Measurements from ENCODE around the gene ALDH1L1.

Gene ALDH1L1

DNA sequence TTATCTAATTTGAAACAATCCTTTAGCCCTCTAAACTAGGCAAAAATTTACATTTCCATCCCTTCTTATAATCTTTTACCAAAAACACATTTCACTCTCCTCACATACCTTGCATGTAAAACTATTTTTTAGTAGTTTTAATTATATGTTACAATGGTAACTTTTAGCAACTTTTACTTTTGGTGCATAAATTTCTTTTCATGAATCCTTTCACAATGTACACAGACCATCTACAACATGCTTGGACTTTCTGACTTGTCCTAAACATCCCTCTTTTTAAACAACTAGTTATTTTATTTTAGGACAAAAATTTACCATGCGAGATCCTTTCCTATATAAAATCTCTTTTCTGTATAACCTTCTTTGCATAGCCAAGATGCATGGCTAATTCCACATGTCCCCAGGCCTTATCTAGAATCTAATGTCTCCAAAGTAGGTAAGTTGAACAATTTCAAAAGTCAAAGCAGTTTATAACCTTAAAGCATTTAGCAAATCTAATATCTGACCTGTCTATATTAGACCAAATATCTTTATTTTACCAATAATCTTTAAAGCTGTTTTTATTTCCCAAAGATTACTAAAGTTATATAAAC, 14.4 kb upstream of the ALDH1L1 start:
- no peak for DNase-seq (ENCODE audit: low spot score)

DNA sequence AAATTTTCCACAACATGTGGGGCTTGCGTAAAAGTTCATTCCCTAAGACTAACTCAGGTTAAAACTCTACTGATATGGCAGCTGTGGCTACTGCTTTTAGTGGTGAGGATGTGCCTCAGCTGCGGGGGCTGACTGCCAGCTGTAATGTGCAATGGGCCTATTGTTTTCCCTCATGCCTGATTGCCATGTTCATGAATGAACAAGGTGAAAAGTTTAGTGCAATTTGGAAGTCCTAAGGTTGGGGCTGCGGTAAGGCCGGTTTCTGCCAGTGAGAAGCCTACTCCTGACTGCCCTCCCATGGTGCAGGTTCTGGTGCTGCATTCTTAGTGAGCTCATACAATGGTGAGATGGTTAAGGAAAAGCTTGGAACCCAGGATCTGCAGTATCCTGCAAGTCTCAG, 10.9 kb upstream of the ALDH1L1 start:
- no peak for DNase-seq (ENCODE audit: low spot score)

DNA sequence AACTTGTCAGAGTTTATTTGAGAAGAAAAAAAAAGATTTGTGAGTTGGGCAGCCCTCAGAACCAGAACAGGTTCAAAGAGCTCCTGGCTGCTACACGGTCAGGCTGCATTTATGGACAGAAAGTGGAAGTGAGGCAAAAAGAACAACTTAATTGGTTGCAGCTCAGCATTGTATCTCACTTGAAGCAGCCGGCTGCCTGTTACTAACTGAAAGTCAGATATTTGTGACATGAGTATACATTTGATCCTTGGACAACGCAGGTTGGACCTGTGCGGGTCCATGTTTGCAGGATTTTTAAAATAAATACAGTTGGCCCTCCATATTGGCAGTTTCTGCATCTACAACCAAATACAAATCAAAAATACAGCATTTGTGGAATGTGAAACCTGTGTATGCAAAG, 7.5 kb upstream of the ALDH1L1 start:
- DNase-seq (ENCODE audit: low spot score) = no peak

DNA sequence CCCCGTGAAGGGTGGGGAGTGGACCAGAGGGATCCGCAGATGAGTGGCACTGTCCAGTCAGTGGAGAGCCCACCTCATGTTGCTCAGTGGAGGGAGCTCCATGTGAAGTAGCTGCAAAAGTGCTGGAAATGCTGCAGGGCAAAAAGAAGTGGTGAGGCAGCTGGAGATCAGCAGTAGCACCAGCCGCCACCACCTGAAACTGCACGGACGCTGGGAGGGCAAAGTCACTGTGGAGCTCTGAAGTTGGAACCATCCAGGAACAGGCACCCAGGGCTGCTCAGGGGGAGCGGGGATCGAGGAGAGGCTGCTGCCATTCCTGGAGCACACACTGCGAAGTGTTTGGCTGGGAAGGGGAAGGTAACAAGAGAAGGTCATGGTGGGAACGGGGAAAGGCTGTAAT, 6.4 kb upstream of the ALDH1L1 start:
- DNase-seq (ENCODE audit: low spot score) = no peak

DNA sequence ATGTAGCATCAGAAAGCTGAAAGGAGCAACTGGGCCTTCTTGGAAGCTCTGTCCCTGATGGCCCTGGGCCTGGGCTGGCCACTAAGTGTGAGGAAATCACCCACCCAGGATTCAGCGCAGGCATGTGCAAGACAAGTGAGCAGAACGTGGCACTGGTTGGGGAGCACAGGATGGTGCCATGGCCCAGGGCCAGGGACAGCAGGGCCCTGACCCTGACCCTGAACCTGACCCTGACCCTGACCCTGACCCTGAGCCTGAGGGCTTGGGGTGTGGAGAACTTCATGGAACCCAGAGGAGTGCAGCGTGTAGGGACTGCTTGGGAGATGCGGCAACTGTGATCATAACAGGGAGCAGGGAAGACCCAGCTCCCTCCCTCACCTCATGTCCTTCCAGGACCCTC, 5.9 kb upstream of the ALDH1L1 start:
- DNase-seq (ENCODE audit: low spot score) = no peak

DNA sequence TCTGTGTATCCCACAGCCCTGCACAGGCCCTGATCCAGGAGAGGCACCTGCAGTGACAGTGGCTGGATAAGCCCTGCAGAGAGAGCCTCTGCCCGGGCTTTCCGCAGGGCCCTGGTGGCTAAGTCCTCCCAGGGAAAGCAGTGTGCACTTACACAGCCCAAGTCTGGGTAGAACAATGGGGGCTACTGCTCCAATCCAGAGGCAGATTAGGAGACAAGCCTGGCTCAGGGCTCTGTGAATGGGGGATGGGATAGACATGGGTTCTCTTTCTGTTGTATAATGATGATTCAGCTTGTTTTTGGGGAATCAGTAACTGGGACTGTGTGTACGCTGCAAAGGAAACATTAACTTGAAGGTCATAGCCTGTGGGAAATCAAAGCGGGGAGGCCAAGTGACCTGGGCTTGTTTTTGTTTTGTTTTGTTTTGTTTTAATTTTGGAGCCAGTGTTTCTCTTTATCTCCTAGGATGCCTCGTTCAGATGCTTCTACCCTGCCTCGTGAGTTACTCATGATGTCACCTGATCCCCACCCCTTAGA, 4.1 kb upstream of the ALDH1L1 start:
- DNase-seq (ENCODE audit: low spot score) = no peak

DNA sequence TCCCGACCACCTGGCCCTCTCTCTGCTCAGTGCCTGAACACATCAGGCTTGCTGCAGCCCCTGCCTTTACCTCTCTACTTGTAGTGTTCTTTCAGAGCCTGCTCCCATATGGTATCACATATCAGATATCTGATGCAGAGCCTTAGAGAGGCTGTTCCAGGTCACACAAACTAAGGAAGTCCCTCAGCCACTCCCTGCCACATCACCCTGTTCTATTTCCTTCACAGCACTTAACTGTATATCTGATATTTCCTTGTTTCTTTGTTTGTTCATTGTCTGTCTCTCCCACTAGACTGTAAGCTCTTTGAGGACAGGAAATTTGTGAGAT, 976 bp upstream of the ALDH1L1 start:
- no peak for DNase-seq (ENCODE audit: low spot score)

DNA sequence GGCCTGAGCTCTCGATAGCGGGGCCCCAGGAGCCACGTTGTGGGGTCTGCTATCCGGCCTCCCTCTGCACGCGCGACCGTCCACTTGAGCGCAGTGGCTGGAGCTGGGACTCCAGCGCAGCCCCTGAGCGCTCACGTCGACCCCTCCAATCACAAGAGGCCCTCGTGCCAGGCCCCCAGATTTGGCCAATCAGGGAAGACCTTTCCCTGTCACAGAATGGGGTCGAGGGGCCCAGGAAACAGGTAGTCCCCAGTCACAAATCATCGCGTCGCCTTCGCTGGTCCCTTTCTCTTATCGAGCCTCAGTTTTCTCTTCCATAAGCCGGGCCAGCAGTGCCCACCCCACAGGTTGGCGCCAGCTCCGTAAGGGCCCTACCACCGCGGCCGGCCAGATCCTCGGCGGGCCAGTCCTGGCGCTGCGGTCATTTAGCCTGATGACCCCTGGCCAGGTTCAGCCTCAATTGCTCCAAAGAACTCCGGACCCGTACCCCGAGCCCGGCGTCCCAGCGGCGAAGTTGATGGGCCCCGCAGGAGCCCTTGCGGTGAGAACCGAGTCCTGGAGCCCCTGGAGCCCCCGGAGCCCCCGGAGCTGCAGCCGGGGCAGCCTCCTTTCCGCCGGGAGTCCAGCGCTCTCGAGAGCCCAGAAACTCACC, 435 bp downstream of the ALDH1L1 start:
- no peak for DNase-seq (ENCODE audit: low spot score)

DNA sequence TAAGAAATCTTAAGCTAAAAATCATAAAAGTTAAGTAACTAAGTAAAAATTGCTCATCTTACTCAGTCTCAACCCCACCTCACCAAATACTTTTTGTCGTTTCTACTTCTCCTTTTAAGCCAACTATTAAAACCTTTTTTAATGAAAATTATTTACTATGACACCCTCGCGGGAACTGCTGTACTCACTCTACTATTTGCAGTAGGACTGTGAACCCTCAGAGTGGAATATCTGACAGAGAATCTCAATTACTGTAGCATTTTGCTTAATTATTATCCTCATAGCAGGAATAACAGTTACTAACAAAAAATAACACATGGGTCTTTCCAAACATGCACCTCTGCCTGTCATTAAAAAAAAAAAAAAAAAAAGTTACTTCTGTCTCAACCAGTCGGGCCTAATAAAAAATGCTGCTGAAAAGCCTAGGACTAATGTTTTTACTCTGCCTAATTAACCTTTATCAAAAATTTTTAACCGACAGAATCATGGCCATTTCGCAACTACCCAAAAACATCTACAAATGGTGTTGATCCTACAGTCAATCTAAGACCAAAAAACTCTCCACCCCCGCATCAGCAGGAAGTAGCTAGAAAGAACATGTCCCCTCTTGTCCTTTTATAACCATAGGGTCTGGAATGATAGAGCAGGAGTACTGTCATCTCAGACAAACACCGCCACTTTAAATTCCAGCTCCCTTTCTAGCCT, 10.2 kb downstream of the ALDH1L1 start:
- DNase-seq (ENCODE audit: low spot score) = no peak

DNA sequence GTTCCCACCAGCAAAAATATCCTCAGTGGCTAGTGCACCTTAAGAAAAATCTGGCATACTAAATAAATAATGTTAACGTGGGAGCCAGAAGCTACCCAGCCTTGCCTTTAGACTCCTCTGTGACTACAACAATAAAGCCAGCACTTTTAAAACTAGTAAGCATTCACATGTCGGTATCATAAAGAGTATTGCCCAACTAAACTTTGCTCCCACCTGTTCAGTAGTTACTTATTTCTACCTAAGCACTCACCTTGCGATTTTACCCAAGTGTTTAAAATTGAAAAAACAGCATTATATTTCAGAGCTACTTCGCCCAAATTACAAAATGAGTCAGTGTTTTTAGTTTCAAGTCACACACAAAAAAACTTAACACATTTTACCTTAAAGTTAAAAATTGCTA, 12.8 kb downstream of the ALDH1L1 start:
- DNase-seq (ENCODE audit: low spot score) = no peak

DNA sequence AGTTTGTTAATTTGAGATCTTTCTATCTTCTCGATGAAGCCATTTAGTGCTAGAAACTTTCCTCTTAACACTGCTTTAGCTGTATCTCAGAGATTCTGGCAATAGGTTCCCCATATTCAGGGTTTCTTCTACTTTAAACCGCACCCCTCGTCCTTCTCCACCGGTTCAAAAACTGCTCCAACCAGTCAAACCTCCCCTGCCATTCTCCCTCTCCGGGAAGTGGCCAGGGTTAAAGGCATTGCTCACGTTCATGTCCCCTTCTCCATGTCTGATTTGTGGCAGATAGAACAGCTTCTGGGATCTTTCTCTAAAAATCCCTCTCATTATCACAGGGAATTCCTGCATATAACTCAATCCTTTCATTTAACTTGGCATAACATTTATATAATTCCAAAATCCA, 14.4 kb downstream of the ALDH1L1 start:
- DNase-seq (ENCODE audit: low spot score) = no peak

DNA sequence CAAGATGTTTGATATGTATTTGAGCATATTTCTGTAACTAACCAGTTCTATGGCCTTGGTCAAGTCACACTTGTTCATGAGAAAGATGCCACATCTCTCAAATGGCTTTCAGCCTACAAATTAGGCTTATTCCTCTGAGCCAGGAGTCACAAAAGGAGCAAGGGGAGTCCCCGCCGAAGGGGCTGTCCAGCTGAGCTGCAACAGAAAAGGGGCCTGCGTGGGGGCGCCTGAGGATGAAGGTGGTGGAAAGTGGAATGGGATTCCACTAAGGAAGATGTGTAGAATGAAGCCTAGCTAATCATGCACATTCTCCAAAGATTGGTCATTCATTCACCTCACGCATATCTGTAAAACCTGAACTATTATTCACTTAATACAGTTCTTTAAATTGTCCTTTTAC, 19.1 kb downstream of the ALDH1L1 start:
- DNase-seq (ENCODE audit: low spot score) = no peak

DNA sequence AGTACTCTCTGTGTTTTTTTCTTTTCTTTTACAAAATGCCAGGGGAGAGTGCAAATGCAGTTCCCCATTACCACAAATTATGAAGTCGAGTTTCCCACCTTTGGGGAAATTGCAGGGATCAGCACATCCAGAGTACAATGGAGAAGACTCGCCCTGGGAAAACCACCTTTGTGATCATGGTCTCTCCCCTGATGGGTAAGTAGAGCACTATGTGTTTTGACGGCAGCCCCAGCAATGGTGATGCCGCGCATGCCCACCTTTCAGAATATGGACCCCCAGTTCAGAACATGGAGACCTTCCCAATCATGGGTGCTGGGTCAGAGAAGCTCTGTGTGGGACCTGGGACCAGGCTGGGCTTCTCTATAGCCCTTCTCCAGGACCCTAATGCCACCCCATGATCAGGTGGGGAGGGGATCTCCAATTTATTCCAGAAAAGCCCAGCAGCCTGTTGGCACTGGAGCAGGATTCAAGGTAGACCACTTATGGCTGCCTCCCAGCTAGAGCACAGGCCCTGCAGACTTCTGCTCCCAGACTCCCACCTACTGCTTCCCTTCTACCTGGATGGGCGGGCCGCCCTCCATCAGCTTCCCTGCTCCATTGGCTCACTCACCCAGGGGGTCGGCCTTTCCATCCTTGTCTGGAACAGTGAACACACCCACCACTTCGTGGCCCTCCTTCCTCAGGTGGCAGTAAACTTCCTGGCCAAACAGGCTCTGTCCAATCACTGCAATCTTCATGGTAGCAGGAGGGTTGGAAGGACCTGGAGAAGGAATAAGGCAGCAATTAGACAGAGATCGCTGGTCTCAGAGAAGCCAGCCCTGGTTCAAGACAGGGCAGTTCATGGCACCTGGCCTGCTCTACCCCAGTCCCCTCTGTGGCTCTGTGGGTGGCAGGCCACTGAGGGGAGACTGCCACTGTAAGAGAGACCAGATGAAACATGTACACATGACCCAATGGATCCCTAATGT, 19.9 kb downstream of the ALDH1L1 start:
- DNase-seq (ENCODE audit: low spot score) = no peak

DNA sequence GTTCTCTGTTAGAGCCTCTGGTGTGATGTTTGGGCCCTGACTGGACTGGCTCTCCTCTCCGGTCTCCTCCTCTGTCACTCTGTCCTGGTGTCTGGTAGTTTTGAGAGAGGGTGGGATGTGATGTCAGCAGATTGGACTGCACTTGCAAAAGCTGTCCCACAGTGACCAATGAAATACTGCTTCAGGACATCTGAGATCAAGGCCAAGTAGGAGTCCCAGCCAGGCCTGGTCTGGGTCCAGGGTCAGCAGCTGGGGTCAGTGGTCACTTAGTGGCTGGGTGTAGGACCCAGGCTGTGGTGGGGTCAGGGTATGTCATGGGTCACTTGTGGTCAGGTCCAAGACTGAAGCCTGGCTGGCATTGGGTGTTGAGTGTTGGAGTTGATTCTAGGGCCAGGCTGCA, 20.9 kb downstream of the ALDH1L1 start:
- DNase-seq (ENCODE audit: low spot score) = no peak

DNA sequence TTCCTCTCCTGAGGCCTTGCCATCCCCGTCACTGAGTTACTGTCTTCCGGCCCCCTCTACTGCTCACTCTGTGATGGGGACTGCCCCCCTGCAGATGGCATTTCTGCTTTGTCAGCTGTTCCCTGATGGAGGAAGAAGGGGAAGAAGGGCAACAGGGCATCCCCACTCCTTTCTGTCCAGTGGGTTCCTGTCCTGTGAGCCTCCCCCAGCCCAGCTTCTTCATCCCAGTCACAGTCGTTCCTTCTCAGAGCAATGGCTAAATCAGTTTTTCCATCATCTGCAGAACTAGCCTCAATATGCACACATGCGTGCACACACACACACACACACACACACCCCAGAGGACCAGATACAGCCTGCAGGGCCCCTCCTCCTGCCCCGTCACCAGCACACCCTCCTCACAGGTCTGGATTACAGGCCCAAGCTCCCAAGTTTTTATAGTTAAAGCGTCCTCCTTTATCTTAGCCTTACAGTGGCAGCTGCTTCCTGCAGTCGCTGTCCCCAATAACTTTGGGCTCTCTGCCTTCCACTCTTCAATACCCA, 21.4 kb downstream of the ALDH1L1 start:
- no peak for DNase-seq (ENCODE audit: low spot score)

DNA sequence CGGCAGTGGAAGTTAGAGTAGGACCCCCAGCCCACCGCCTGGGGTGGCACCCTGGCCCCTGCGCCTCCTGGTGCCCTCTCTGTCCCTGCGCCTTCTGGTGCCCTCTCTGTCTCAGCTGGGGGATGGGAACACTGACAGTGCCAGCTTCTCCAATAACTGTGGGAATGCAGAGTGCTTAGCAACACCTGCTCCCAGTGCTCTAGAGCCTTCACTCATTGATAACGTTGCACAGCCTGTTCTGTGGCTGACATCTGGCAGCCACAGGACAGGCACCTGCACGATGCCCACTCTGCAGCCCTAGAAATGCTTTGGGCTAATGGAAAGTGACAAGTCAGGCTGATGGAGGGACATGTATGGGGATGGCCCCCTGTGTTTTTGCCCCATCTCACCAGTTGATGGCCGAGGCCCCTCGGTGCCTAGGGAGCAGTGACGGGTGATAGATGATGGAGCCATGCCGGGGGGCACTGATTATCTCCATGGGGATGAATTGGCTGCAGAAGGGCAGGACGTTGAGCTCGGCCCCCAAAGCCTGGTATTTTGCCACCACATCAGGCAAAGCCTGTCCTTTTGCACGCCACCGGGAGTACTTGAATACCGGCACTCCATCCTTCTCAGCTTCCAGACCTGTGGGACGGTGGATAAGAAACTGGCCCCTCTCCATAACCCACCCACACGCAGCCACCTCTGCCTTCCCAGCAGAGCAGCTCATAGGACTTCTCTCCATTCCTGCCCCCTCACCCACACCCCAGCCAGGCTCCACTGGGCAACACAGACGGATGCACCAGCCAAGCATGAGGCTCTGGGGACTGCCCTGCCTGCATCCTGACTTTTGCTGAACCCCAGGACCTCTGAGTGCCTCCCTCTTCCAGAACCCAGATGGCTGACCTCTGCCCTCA, 22.1 kb downstream of the ALDH1L1 start:
- DNase-seq (ENCODE audit: low spot score) = no peak

DNA sequence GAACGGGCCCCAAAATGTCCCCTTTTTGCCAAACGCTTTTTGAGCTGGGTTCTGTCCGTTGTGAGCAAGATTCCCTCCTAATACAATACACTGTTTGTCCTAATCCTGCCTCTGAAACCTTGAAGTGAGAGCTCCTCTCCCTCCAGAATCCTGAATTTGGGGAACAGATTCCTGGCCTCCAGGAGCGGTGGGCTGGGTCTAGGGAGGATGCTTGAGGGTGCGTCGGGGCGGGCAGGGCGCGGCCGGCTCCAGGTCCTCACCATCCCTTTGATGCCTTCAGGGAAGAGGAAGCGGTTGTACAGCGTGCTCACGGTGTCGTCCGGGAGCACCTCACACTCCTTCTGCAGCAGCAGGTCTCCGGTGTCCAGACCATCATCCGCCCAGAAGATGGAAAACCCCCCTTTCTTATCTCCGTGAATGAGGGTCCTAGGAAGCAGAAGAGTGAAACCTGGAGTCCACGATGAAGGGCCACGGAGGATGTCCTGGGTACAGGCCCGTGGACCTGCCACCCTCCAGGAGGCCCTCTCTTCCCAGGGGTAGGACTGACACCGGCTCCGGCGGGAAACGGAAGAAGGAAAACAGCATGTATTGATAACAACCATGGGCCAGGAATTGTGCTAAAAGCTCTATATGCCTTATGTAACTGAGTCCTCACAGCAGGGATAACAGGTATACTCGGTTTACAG, 23.2 kb downstream of the ALDH1L1 start:
- DNase-seq (ENCODE audit: low spot score) = no peak

DNA sequence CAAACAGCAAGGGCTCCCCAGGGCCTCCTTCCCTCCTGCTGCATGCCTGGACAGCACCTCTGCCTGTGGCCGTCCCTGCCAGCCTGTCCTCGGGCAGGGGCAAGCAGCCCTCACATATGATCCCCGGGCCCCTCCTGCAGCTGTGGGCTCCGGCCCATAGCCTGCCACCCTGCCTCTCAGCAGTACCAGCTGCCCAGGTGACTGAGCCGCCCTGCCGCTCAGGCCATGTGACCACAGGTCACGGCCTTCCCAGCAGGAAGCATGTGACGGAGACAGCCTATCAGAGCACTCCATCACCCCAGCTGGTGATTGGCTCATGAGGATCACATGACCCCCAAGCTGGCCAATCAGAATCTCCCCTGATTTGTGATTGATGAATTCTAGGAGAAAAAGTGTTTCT, 23.9 kb downstream of the ALDH1L1 start:
- no peak for DNase-seq (ENCODE audit: low spot score)

DNA sequence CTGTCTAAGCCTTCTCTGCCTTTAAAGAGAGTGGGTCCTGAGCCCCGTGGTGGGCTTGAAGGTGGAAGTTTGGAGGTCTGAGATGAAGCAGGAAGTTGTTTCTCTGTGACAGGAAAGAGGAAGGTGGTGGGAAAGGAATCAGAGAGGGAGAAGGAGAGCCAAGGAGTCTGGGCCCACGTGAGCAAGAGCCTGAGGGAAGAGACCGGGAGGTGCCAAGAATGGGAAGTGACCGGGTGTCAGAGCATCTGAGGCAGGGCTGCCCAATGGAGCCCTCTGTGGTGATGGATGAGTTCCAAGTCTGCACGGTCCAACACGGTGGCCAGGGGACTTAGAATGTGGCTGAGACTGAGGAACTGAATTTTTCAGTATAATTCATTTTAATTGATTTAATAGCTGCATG, 24.6 kb downstream of the ALDH1L1 start:
- DNase-seq (ENCODE audit: low spot score) = no peak

DNA sequence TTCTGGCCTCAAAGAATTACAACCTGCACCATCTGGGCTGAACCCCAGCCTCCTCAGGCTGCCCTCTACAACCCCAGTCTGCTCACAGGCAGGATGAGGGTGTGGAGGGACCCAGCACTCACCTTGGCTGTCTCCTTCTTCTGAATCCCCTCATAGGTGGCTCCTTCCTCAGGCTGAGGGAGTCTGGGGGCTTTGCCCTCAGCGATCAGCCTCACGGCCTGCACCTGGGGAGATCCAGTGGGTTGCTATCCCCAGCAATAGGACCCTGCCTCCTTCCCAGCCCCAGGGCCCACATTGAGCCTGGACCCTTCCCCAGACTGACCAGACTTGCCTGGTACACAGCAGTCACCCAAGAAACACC, 25.1 kb downstream of the ALDH1L1 start:
- no peak for DNase-seq (ENCODE audit: low spot score)
